GM19328 (cell line): ENCODE results near the gene NEURL2.
"Not testable (repeated sequence)": the region's sequence is repeated elsewhere in the genome, so short reads cannot be mapped to it uniquely, and the experiment has no call there.

Source experiments
- ATAC-seq: cut with Tn5 transposase; IDR thresholded peaks from one replicate; pipeline ENCODE4 v1.9.1; 2021; ENCODE audit warnings: mild to moderate bottlenecking, moderate library complexity; ENCODE audit not compliant: unreplicated experiment

NEURL2 gene

DNA sequence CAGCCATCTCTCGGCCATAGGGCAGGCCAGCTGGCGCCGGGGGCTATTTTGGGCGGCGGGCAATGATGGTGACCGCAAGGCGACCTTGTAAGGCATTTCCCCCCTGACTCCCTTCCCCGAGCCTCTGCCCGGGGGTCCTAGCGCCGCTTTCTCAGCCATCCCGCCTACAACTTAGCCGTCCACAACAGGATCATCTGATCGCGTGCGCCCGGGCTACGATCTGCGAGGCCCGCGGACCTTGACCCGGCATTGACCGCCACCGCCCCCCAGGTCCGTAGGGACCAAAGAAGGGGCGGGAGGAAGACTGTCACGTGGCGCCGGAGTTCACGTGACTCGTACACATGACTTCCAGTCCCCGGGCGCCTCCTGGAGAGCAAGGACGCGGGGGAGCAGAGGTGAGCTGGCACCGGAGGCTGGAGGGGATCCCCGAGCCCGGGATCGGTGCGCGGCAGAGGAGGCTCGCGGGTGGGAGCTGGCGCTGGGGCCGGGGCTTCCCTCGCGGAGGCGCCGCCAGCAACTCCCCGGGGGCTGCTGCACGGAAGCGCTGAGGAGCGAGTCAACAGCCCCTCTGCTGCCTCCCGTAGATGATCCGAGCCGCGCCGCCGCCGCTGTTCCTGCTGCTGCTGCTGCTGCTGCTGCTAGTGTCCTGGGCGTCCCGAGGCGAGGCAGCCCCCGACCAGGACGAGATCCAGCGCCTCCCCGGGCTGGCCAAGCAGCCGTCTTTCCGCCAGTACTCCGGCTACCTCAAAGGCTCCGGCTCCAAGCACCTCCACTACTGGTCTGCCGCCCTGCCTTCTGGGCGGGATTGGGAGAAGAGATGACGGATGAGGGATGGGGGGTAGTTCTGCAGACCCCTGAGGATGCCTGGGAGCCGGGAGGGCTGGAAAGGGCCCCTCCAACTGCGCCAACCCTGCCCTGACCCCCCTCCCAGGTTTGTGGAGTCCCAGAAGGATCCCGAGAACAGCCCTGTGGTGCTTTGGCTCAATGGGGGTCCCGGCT, at the start of gene NEURL2, which contains the start of gene CTSA:
TSS of gene NEURL2 (minus strand) at position 224 of the 999 bp plus-strand sequence. CDS start at position 7, 217 bp downstream.
TSS of gene CTSA (plus strand) at position 351 of the 999 bp plus-strand sequence. CDS start at position 585, 234 bp downstream.
- peak; percentile 74 for ATAC-seq

DNA sequence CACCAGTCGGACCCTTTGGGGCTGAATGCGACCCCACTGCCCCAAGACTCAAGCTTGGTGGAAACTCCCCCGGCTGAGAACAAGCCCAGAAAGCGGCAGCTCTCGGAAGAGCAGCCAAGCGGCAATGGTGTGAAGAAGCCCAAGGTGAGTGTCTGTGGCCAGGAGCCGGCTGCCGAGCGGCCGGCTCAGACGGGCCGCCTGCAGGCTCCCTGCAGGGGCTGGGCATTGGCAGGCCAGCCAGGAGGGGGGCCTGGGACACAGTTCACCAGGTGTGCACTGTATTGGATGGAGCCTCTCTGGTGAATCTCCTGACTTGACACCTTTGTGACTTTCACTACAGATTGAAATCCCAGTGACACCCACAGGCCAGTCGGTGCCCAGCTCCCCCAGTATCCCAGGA, 49.5 kb upstream of the NEURL2 start:
- no peak for ATAC-seq

DNA sequence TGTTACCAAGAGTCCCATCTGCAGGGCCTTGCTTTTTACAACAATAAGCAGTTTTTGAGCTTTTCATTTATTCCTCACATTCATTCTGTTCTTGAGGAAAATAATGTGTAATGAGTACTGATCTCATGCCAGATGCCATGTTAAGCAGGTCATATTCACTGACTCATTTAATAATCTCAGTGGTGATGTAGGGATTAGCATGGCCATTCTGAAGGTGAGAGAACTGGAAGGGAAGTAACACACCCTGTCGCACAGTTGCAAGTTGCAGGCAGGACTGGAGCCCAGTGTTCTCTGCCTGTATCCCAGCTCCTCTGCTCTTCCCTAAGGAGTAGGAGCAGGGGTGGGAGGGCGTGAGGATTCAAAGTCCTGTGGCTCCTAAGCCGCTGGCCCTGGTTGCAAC, 49.0 kb upstream of the NEURL2 start:
- no peak for ATAC-seq

- no peak for ATAC-seq
Observed at GRCh38 chr20:45938727-45939438, 47.9 kb upstream of the NEURL2 start.

GRCh38 chr20:45937765-45938164, 46.8 kb upstream of the NEURL2 start:
- no peak for ATAC-seq

- ATAC-seq: no peak
Observed at GRCh38 chr20:45935416-45936046, 44.5 kb upstream of the NEURL2 start.

DNA sequence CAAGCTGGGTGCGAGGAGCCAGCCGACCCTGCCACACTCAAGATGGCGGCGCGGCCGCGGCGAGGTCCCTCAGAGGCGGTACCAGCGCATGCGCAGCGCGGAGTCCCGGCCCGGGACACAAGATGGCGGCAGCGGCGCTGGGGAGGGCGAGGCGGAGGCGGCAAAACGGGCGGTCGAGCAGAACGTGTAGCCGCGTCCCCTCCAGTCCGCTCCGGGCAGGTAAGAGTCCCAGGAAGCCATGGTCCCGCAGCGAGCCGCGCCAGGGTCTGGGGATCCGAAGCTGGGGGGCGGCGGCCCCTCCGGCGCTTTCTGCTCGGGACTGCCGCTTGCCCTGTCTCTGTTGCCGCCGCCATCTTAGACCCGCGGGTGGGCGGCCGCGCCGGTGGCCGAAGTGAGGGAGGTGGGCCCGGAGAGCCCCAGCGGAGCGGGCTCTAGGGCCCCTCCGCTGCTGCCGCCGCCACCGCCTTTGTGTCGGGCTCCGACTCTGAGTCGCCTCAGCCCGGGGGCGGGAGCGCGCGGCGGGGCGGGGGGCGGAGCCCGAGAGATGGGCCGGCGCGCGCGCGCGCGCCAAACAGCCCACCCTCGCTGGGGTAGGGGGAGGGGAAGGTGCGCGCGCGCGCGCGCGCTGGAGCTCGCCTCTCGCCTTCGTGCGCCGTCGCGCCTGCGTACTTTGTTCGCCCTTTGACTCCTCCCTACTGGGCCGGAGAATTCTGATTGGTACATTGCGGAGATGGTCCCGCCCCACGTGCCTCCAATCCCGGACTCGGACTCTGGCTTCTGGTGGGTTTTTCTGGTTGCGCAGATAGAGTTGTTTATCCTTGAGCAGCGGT, 43.8 kb upstream of the NEURL2 start, which contains the start of gene PCIF1:
TSS of gene PCIF1 (plus strand) at position 98 of the 830 bp plus-strand sequence. CDS start 4,317 bp downstream, outside the sequence.
- ATAC-seq: peak; percentile 82

DNA sequence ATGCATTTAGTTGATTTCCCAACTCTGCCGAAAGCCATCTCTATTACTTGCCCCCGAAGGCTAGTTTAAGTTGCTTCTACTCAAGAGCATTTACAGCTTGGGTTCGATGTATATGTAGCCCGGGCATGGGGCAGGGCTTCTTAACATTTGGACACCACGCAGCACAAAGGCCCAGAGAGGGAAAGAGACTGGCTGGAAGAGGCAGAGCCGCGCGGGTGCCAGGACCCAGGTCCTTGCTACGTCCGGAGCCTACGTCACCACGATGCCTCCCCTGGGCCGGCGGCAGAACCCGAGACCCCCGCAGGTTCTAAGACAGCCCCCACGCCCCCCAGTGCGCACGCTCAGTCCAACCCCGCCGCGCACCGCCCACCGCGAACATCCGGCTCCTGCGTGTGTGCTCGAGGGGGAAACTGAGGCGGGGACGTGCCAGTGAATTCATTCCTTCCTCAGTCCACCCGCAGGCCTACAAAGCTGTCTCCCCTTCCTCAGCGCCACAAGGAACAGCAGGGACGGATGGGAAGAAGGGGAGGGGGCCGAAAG, 43.1 kb upstream of the NEURL2 start:
- peak; percentile 8 for ATAC-seq

DNA sequence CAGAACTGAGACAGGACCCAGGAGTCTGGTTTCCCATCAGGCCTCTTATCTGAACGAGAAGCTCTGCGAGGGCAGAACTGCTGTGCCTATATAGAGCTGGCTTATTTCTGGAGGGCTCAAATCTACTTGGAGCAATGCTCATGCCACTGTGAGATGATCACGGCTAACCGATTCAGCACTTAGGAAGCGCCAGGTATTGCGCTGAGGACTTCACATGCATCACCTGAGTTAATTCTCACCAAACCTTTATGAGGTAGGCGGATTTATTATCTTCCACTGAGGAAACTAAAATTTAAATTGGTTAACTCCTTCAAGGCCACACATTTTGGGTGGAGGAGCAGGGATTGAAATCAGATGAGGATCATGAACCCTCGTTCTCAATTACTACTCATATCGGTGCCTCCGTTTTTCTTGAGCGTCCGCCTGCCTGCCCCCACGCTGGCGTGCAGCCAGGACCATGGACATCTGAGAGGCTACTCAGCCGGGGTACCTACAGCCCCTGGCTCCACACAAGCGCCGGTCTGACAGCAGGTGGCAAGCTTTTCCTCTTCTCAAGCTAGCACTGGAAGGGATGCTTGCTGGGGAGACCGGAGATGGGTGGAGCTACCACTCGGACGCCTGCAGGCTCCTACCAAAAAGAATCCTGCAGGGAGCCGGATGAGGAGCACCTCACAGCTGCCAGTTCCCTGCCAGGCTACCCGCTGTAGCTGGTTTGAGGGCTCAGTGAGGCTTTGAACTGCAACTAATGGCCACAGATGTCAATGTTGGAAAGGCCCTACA, 42.4 kb upstream of the NEURL2 start:
- ATAC-seq: no peak

- not testable (repeated sequence) for ATAC-seq
Observed at GRCh38 chr20:45931680-45932079, 40.7 kb upstream of the NEURL2 start.

DNA sequence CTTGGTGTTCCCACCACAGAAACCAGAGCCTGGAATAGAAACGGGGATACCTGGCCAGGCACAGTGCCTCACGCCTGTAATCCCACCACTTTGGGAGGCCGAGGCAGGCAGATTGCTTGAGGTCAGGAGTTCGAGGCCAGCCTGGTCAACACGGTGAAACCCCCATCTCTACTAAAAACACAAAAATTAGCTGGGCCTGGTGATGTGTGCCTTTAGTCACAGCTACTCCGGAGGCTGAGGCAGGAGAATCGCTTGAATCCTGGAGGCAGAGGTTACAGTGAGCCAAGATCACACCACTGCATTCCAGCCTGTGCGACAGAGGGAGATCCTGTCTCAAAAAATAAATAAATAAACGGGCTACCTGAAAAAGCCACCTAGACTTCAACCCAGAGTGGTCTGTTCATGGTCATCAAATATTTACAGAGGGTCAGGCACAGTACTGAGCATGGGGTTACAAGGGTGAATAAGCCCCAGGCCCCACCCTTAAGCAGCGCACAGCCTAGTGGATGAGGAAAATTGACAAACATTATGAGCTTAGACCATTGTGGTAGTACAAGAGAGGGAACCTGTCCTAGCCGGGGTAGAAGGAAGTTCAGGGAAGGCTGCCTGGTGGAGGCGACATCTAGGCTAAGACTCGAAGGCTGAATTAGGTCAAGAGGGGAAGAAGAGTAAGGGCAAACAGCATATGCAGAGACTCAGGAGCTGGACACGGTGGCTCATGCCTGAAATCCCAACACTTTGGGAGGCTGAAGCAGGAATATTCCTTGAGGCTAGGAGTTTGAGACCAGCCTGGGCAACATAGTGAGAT, 36.3 kb upstream of the NEURL2 start:
- no peak for ATAC-seq

GRCh38 chr20:45926731-45927070, 35.7 kb upstream of the NEURL2 start:
- ATAC-seq: no peak

DNA sequence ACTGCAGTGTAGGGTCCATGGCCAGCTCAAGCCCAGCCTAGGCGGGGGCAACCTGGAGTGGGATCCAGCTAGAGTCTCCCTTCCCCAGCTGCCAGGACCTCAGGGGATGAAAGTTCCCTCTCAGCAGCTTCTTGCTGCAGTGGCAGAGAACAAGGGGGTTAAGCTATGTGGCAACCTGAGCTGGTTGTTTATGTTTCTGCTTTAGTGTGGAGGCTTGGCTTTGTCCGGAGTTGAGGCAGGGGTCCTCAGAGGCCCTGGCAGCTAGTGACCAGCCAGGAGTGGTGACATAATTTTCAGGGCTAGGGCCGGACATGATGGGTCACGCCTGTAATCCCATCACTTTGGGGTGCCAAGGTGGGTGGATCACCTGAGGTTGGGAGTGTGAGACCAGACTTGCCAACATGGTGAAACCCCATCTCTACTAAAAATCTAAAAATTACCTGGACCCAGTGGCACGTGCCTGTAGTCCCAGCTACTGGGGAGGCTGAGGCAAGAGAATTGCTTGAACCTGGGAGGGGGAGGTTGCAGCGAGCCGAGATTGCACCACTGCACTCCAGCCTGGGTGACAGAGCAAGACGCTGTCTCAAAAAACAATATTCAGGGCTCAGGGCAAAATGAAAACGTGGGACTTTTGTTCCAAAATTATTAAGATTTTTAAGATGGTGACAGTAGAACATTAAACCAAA, 35.0 kb upstream of the NEURL2 start:
- no peak for ATAC-seq

DNA sequence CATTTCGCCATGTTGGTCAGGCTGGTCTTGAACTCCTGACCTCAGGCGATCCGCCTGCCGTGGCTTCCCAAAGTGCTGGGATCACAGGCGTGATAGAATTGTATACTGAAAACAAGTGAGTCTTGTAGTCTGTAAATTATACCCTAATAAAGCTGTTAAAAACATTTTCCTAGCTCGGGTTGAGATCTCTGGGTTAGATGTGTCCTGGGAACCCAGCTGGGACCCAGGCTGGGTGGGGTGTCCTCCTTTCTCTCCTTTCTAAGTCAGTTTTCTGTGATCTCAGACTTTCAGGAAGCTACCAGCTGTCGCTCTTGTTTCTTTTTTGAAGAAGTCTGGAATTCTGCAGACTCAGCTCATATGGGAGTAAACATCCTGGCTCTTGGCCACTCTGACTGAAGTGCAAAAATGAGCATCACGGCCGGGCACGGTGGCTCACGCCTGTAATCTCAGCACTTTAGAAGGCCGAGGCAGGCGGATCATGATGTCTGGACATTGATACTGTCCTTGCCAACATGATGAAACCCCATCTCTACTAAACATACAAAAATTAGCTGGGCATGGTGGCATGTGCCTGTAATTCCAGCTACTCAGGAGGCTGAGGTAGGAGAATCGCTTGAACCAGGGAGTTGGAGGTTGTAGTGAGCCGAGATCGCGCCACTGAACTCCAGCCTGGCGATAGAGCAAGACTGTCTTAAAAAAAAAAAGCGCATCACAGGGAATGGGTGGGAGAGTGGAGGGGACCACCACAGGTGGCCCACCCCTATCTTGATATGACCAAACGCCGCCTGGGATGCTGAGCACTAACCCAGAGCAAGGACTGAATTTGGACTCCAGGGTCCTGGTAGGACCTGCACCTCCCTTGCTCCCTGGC, 33.6 kb upstream of the NEURL2 start:
- no peak for ATAC-seq

DNA sequence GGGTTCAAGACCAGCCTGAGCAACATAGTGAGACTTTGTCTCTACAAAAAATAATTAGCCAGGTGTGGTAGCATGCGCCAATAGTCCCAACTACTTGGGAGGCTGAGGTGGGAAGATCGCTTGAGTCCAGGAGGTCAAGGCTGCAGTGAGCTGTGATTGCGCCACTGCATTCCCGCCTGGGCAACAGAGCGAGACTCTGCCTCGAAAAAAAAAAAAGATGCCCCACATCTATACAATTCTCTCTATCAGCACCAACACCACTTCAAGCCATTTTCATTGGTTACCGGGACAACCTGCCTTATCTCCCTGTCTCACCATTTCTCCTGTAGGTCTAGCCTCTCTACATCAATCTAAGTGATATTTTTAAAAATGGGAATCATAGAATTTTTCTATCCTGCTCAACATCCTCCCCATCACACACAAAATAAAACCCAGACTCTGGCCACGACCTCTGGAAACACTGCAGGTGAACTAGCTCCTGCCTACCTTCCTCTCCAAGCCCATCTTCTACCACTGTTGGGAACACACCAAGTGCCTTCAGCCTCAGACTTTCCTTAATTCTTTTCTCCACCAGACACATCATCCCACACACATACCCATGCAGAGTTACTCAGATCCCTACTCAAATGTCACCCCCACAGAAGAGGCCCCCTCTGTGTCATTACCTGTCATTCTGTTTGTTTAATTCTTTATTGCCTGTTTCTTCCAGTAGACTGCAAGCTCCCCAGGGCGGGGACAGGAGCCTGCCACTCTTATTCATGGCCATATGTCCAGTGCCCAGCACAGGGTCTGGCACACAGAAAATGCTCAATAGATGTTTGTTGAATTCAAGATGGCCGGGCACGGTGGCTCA, 30.6 kb upstream of the NEURL2 start:
- no peak for ATAC-seq
